DMS 273 (cell line): Measurements from ENCODE around the gene TBC1D30.

Source experiments
- DNase-seq: peaks from one replicate; lab custom pipeline; 2025; ENCODE audit not compliant: unreplicated experiment; lab: John Stamatoyannopoulos, UW

Gene TBC1D30

GRCh38 chr12:64858882-64859605 lies 34.6 kb downstream of the TBC1D30 start:
- no peak for DNase-seq

- DNase-seq: no peak
Observed at GRCh38 chr12:64860446-64860998, 36.1 kb downstream of the TBC1D30 start.

- no peak for DNase-seq
Observed at GRCh38 chr12:64864319-64864718, 39.9 kb downstream of the TBC1D30 start.

- no peak for DNase-seq
Observed at GRCh38 chr12:64875186-64875585, 50.7 kb downstream of the TBC1D30 start.

GRCh38 chr12:64876388-64877071 lies 52.1 kb downstream of the TBC1D30 start:
- no peak for DNase-seq

- no peak for DNase-seq
Observed at GRCh38 chr12:64877363-64878004, 53.0 kb downstream of the TBC1D30 start.

GRCh38 chr12:64882687-64883086 lies 58.2 kb downstream of the TBC1D30 start:
- DNase-seq: no peak

GRCh38 chr12:64883264-64884163 lies 59.1 kb downstream of the TBC1D30 start:
- peak; percentile 7 for DNase-seq

GRCh38 chr12:64884164-64884542 lies 59.7 kb downstream of the TBC1D30 start:
- DNase-seq: no peak

- DNase-seq: no peak
Observed at GRCh38 chr12:64884728-64885127, 60.3 kb downstream of the TBC1D30 start.

- DNase-seq: no peak
Observed at GRCh38 chr12:64889434-64890216, 65.2 kb downstream of the TBC1D30 start.

- DNase-seq: peak; percentile 70
Observed at GRCh38 chr12:64890873-64891468, 66.5 kb downstream of the TBC1D30 start.

- no peak for DNase-seq
Observed at GRCh38 chr12:64891629-64892028, 67.2 kb downstream of the TBC1D30 start.

- DNase-seq: no peak
Observed at GRCh38 chr12:64892561-64892960, 68.1 kb downstream of the TBC1D30 start.

GRCh38 chr12:64893961-64894360 lies 69.5 kb downstream of the TBC1D30 start:
- no peak for DNase-seq

GRCh38 chr12:64894827-64895475 lies 70.5 kb downstream of the TBC1D30 start:
- DNase-seq: no peak

GRCh38 chr12:64895526-64895925 lies 71.1 kb downstream of the TBC1D30 start:
- no peak for DNase-seq

GRCh38 chr12:64900540-64900939 lies 76.1 kb downstream of the TBC1D30 start:
- DNase-seq: no peak

GRCh38 chr12:64903479-64904152 lies 79.2 kb downstream of the TBC1D30 start:
- no peak for DNase-seq
